Sigmoid colon (tissue), 4 donors: ENCODE data around the gene ADAMTSL2.

Source experiments
- CTCF ChIP-seq, 4 experiments: fragments of 450-650 bp in 3 of 4; fragments of 200-600 bp in 1 of 4; IDR thresholded peaks; one replicate each; pipeline ENCODE4 v1.5.1; 2016 to 2019; ENCODE audit warnings: antibody characterized with exemption in 4 of 4, mild to moderate bottlenecking in 3 of 4, moderate library complexity in 2 of 4
- EP300 ChIP-seq, 4 donors: sonication (generic); formaldehyde crosslinking; IDR thresholded peaks; one replicate each; pipeline ENCODE4 v1.6.1; 2017; ENCODE audit warnings: antibody characterized with exemption in 4 of 4
- POLR2A ChIP-seq, 2 donors: fragments of 450-650 bp; IDR thresholded peaks; one replicate each; pipeline ENCODE4 v1.6.1; 2016; ENCODE audit warnings: antibody characterized with exemption in 2 of 2, mild to moderate bottlenecking in 2 of 2, moderate library complexity in 2 of 2

GRCh38 chr9:133622555-133622954 lies 88.1 kb downstream of the ADAMTSL2 start:
- TF ChIP-seq CTCF (IDR thresholded peaks at IDR 0.05) (no peak), EP300 (IDR thresholded peaks at IDR 0.05) (no peak), POLR2A (IDR thresholded peaks at IDR 0.05) (no peak)
